GM12878 (cell line): Measurements from ENCODE around the gene PGAM1. TPM values are rescaled to one million over a fixed set of nuclear protein-coding genes. Genes with fewer than 3 reads are reported as not detected.

Experiments
- ATAC-seq: fragments of 200-7000 bp; cut with Tn5 transposase; 3 replicates; pipeline ENCODE4 v1.9.1; 2020; ENCODE audit warnings: mild to moderate bottlenecking, moderate library complexity
- BruUV-seq: library from RNA; stranded (reverse); fragments of 400-500 nt; replicated peaks from 2 replicates; lab custom pipeline; 2021; lab: Mats Ljungman, UMichigan
- CTCF ChIA-PET: fragments of 300-600 bp; sonication (Branson Sonifier 250); formaldehyde crosslinking; extraction: SDS; loops from one replicate; lab custom pipeline; 2021; ENCODE audit warnings: inconsistent platforms; lab: Yijun Ruan, JAX
- POLR2A ChIA-PET: fragments of 350-600 bp; formaldehyde crosslinking; extraction: SDS; loops from one replicate; lab custom pipeline; 2021; ENCODE audit warnings: inconsistent platforms; lab: Charles Lee
- RAD21 ChIA-PET: fragments of 300-600 bp; sonication (Branson Sonifier 250); formaldehyde crosslinking; loops from one replicate; lab custom pipeline; 2023; ENCODE audit warnings: antibody characterized with exemption; ENCODE audit not compliant: unreplicated experiment; lab: Charles Lee
- SMC1A ChIA-PET: fragments of 300-600 bp; sonication (Branson Sonifier 250); formaldehyde crosslinking; loops from one replicate; lab custom pipeline; 2023; ENCODE audit not compliant: unreplicated experiment, uncharacterized antibody; lab: Charles Lee
- DNase-seq: peaks from one replicate; pipeline ENCODE4 v3.0.0-alpha.2; 2011; ENCODE audit warnings: low read depth, low spot score
- FAIRE-seq: peaks from 3 replicates; lab custom pipeline; 2011; peaks lifted over from hg19 to GRCh38; lab: Jason Lieb, UNC
- H2AFZ ChIP-seq: 2 replicates; pipeline ENCODE4 v1.6.0; 2011; ENCODE audit warnings: low read depth, low read length, control low read depth; ENCODE audit not compliant: control insufficient read depth
- H3K27ac ChIP-seq: 2 replicates; pipeline ENCODE4 v1.5.1; 2011; ENCODE audit warnings: control low read depth; ENCODE audit not compliant: control insufficient read depth, insufficient read depth
- H3K27me3 ChIP-seq, 2 experiments: replicated peaks in 1 of 2; 2 replicates each; pipeline versions ENCODE4 v1.6.0 to v1.6.1; 2011; ENCODE audit warnings: low read length in 1 of 2; ENCODE audit not compliant: control insufficient read depth in 2 of 2, insufficient read depth in 2 of 2
- H3K36me3 ChIP-seq, 2 experiments: 2 replicates each; pipeline ENCODE4 v1.5.1; 2011; ENCODE audit warnings: low read length in 1 of 2; ENCODE audit not compliant: control insufficient read depth in 2 of 2, insufficient read depth in 2 of 2
- H3K4me1 ChIP-seq: 2 replicates; pipeline ENCODE4 v1.6.1; 2011; ENCODE audit warnings: mild to moderate bottlenecking, low read length, moderate library complexity, mixed read lengths; ENCODE audit not compliant: control insufficient read depth, insufficient read depth
- H3K4me2 ChIP-seq: 2 replicates; pipeline ENCODE4 v1.6.0; 2011; ENCODE audit warnings: control low read depth; ENCODE audit not compliant: control insufficient read depth, insufficient read depth
- H3K4me3 ChIP-seq: fragments of 200-600 bp; sonication (generic); 2 replicates; pipeline ENCODE4 v1.5.1; 2016
- H3K79me2 ChIP-seq: 2 replicates; pipeline ENCODE4 v1.6.0; 2011; ENCODE audit warnings: low read length; ENCODE audit not compliant: control insufficient read depth, insufficient read depth
- H3K9ac ChIP-seq: 2 replicates; pipeline ENCODE4 v1.8.0; 2011; ENCODE audit warnings: low read length, control low read depth, mixed read lengths; ENCODE audit not compliant: control insufficient read depth, insufficient read depth
- H3K9me3 ChIP-seq: replicated peaks from 3 replicates; pipeline ENCODE4 v1.5.1; 2011; ENCODE audit warnings: mild to moderate bottlenecking, low read length; ENCODE audit not compliant: control insufficient read depth, insufficient read depth
- H4K20me1 ChIP-seq: 2 replicates; pipeline ENCODE4 v1.6.0; 2011; ENCODE audit not compliant: control insufficient read depth, insufficient read depth
- ASH2L ChIP-seq: fragments of 300-600, 200-600 bp; sonication (generic); IDR thresholded peaks from 2 replicates; pipeline ENCODE4 v1.6.1; 2017; ENCODE audit warnings: low read depth, mild to moderate bottlenecking, borderline replicate concordance
- MYC ChIP-seq: IDR thresholded peaks from 2 replicates; pipeline ENCODE4 v1.6.1; 2011; ENCODE audit warnings: mild to moderate bottlenecking, low read length, moderate library complexity, inconsistent platforms; ENCODE audit not compliant: insufficient read depth, insufficient replicate concordance, insufficient read length, severe bottlenecking
- ZBED1 ChIP-seq: IDR thresholded peaks from 2 replicates; pipeline ENCODE4 v1.6.1; 2016; ENCODE audit warnings: borderline replicate concordance
- ZBTB4 ChIP-seq: fragments of 450-650 bp; formaldehyde crosslinking; IDR thresholded peaks from 2 replicates; pipeline ENCODE4 v1.4.0; 2022; ENCODE audit warnings: mild to moderate bottlenecking, moderate library complexity
- WGBS: methylation state at CpG from one replicate; pipeline ENCODE4 v1.1.6; 2016; ENCODE audit warnings: low lambda C conversion rate; ENCODE audit not compliant: insufficient replicate concordance, insufficient coverage; ENCODE audit errors: missing lambda C conversion rate; 5-methylcytosine and 5-hydroxymethylcytosine counted together
- in situ Hi-C: fragments of 300-500 bp; cut with MboI; formaldehyde crosslinking; loops from 9 replicates; pipeline ENCODE4 v1.14.3; 2018; ENCODE audit warnings: mixed read lengths
- intact Hi-C: fragments of 100-400 bp; cut with micrococcal nuclease; formaldehyde crosslinking; loops from one replicate; pipeline ENCODE4 v1.14.2; 2022; ENCODE audit not compliant: unreplicated experiment
- polyA plus RNA-seq, 11 experiments: library from polyadenylated mRNA; depleted of rRNA in 4 of 11; unstranded in 6 of 11; stranded (reverse) in 5 of 11; fragments of >200 nt; fragmentation: Nextera tagmentation in 4 of 11; fragmentation: Illumina TruSeq in 1 of 11; extraction: Ambion mirVana in 4 of 11; extraction: Trizol in 1 of 11; gene quantifications; 1 replicate in 1 of 11; 2 replicates in 10 of 11; pipeline versions ENCODE4 v1.2.1 to v1.2.3, GENCODE V29; 2011 to 2016; ENCODE audit warnings: inconsistent platforms in 2 of 11, missing spikeins in 2 of 11, low read depth in 1 of 11
- total RNA-seq, 4 experiments: library from RNA; depleted of rRNA in 3 of 4; stranded (reverse); fragments of >200 nt in 3 of 4; fragmentation: Illumina TruSeq in 1 of 4; extraction: Trizol in 1 of 4; gene quantifications; 2 replicates each; pipeline versions ENCODE4 v1.2.1 to v1.2.3, GENCODE V29; 2013 to 2021

The PGAM1 gene
- total and polyA plus RNA-seq, 10 of the 15 experiments (the other 5 are each of a cell fraction or from before 2014, with no cell fraction given) = 115 to 1,362 (median 744) TPM

DNA sequence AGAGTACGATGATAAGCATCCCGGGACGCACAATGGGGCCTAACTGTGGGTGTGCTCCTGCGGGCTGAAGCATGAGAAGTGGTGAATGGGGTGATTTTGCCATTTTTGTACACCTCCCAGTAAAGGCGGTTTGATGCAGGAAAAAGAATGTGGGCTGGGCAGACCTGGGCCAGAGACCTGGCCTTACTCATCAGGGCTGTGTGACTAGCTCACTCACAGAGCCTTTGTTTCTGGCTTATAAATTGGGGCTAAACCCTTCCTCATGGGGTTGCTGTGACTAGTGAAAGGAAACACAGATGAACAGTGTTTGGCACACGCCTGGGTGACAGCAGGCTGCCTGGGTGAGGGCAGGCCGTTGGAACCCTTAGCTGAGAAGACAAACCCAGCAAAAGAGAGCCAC is 42.8 kb upstream of the PGAM1 start (continued):
- TF ChIP-seq ZBTB4 (CRISPR knock-in tag) = no peak
- no peak for TF ChIP-seq MYC

- no TSS peak for BruUV-seq
- 100% methylated on average over 5 of the region's 5 CpGs for WGBS
- FAIRE-seq = no peak
- POLR2A ChIA-PET = no interaction called here
- TF ChIP-seq ASH2L = no peak
- TF ChIP-seq ZBED1 = no peak
- TF ChIP-seq, all 136 proteins: peak for 0
- Histone ChIP-seq H3K4me3 (no peak overlapping the region), H3K36me3 (peaks cover 9 to 22% of the 10 kb centered on the region in 2 experiments), H2AFZ (no peak overlapping the region), H3K4me2 (no peak overlapping the region), H3K27me3 (no peaks in the 10 kb centered on the region), H3K79me2 (no peaks in the 10 kb centered on the region), H3K27ac (no peak overlapping the region), H3K4me1 (no peaks in the 10 kb centered on the region), H3K9me3 (no peaks in the 10 kb centered on the region), H3K9ac (no peak overlapping the region), H4K20me1 (no peaks in the 10 kb centered on the region)
- DNase-seq (no peak), ATAC-seq (no peak)
- intact Hi-C loops (no loop called here), in situ Hi-C loops (no loop called here)
- CTCF ChIA-PET = no interaction called here
- RAD21 ChIA-PET = no interaction called here
- SMC1A ChIA-PET = no interaction called here
Observed at GRCh38 chr10:97384156-97384555, 41.8 kb upstream of the PGAM1 start.
